GM19238 (cell line): ENCODE results near the gene MMP14.
A peak's percentile ranks its signal among the peaks of the same experiment; 100 is the strongest.
"Not testable (repeated sequence)": the region's sequence is repeated elsewhere in the genome, so short reads cannot be mapped to it uniquely, and the experiment has no call there.

Experiments
- DNase-seq: peaks from one replicate; pipeline ENCODE4 v3.0.0; 2011; ENCODE audit warnings: low spot score; ENCODE audit not compliant: insufficient read length

MMP14 gene

DNA sequence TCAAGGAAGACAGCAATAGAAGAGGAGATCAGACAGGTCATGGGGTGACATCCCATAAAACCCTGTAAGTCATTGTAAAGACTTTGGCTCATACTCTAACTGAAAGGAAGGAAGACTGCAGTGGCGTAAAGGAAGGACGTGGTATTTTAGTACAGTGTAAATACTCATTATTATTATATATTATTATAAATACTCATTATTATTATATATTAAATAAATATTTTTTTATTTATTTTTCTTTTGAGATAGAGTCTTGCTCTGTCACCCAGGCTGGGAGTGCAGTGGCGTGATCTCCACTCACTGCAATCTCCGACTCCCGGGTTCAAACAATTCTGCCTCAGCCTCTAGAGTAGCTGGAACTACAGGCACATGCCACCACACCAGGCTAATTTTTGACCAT lies 20.0 kb downstream of the MMP14 start:
- DNase-seq, result no peak

DNA sequence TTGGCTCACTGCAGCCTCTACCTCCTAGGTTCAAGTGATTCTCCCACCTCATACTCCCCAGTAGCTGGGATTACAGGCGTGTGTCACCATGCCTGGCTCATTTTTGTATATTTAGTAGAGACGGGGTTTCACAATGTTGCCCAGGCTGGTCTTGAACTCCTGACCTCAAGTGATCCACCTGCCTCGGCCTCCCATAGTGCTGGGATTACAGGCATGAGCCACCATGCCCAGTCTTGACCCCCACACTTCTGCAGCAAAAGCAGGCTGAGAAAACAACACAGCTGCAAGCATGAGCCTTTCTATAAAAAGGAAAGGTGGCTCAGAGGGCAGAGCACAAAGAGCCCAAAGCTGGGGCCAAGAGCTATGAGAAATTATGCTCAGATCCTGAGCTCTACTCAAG lies 24.0 kb downstream of the MMP14 start:
- DNase-seq, result not testable (repeated sequence)

DNA sequence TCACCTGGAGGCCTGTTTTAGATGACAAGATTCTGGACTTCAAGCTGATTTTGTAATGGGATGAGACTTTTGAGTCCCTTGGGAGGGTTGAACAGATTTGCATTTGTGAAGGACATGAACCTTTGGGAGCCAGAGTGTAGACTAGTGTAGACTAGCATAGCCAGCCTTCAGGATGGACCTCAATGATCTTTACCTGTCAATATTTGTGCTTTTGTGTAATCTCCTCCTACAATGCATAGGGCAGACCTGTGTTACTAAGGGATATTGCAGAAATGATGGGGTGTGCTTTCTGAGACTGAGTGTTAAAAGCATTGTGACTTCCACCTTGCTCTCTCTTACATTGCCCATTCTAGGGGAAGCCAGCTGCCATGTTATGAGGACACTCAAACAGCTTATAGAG lies 25.3 kb downstream of the MMP14 start:
- no peak for DNase-seq

- no peak for DNase-seq
These were observed 28.6 kb downstream of the MMP14 start for GRCh38 chr14:22864979-22865378.

DNA sequence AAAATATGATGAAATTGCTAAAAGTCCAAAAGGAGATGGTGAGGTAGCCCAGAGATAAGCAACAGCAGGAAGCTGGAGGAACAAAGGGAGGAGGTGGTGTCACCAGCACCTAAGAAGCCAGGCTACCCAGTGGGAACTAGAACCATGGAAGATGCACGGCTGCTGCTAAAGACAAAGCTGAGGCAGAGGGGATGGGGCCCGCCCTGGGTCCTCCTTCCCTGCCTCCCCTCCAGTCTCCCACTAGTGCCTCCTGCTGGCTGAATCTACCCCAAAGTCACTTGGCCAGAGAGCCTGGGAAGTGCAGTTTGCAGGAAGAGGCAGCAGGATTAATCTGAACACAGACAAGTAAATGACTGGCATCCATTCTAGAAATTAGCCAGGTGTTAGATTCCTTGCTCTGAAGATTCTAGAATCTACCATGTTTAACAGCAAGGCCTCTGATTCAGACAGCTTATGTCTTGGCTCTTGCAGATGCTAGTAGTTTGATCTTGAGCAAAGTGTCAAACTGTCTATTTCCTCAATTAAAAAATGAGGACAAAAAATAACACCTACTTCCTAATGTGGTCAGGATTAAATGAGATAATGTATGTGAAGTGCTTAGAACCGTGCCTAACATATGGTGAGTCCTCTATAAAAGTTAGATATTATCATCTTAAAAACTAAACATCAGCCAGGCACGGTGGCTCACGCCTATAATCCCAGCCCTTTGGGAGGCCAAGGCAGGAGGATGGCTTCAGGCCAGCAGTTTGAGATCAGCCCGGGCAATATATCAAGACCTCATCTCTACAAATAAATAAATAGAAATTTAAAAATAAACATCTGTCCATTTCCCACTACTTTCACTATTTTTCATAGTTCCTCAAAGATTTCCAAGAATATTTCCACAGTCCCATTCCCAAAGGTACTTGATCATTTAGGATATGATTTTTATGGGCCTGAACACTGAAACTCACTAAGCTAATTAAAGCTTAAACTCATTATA lies 29.3 kb downstream of the MMP14 start:
- no peak for DNase-seq

DNA sequence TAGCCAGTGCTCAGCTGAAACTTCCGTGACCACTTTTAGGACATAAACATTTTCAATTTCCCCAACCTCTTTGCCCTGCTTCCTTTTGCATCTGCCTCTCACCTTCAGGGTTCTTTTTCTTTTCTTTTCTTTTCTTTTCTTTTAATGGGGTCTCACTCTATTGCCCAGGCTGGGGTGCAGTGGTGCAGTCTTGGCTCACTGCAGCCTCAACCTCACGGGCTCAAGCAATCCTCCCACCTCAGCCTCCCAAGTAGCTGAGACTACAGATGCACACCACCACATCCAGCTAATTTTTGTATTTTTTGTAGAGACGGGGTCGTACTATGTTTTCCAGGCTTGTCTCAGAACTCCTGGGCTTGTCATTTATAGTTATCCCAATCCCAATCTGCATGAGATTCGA lies 30.5 kb downstream of the MMP14 start:
- DNase-seq, result no peak

DNA sequence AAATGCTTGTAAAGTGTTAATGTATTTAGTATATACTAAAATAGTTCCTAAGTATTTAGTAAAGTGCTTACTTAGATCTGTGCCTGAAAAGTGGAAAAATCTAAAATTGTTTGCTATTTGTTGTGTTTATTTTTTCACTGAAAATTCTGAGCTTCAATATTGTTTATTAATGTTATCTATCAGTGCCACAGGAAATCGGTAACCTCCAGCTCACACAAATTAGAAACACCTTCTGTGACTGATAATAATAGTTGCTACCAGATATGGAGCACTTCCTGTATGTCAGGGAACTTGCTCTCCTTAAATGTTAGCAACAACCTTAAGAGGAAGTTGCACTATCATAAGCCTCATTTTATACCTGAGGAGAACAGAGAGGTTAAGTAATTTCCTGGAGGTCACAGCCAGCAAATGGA lies 34.4 kb downstream of the MMP14 start:
- DNase-seq, result peak; percentile 54

- DNase-seq, result peak; percentile 73
These were observed 35.0 kb downstream of the MMP14 start, which contains the start of gene LRP10 for GRCh38 chr14:22871224-22872032. Gene LRP10 (plus strand): TSS chr14:22871740. CDS start chr14:22872304, 564 bp downstream.

- peak; percentile 63 for DNase-seq
These were observed 35.8 kb downstream of the MMP14 start for GRCh38 chr14:22872033-22872832.

DNA sequence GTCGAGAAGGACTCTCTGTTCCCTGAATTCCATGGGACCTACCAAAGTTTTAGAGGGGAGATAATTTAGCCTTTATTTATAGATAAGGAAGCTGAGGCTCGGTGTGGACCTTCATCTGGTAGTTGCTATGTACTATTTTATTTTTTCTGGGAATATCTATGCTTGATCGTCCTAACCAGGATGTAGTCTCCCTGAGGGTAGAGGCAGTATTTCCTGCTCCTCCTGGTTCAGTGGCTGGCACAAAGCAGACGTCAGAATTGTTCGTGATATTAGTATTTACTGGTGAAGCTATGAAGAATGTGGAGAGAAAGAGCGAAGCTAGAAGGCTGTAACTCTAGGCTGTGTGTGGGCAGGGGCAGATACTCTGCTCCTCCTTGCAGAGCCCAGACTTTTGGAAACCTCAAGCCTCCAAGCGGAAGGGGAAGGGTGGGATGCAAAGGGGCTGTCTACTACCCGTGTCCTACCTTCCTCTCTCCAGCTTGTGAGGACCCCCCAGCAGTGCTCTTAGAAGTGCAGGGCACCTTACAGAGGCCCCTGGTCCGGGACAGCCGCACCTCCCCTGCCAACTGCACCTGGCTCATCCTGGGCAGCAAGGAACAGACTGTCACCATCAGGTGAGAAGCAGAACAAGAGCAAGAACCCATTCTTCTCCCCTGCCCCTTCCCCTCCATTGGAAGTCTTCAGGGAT lies 36.6 kb downstream of the MMP14 start:
- DNase-seq, result no peak

GRCh38 chr14:22875003-22875747 lies 38.8 kb downstream of the MMP14 start:
- no peak for DNase-seq

DNA sequence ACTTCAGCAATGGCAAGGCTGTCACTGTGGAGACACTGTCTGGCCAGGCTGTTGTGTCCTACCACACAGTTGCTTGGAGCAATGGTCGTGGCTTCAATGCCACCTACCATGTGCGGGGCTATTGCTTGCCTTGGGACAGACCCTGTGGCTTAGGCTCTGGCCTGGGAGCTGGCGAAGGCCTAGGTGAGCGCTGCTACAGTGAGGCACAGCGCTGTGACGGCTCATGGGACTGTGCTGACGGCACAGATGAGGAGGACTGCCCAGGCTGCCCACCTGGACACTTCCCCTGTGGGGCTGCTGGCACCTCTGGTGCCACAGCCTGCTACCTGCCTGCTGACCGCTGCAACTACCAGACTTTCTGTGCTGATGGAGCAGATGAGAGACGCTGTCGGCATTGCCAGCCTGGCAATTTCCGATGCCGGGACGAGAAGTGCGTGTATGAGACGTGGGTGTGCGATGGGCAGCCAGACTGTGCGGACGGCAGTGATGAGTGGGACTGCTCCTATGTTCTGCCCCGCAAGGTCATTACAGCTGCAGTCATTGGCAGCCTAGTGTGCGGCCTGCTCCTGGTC lies 39.4 kb downstream of the MMP14 start:
- DNase-seq, result no peak

DNA sequence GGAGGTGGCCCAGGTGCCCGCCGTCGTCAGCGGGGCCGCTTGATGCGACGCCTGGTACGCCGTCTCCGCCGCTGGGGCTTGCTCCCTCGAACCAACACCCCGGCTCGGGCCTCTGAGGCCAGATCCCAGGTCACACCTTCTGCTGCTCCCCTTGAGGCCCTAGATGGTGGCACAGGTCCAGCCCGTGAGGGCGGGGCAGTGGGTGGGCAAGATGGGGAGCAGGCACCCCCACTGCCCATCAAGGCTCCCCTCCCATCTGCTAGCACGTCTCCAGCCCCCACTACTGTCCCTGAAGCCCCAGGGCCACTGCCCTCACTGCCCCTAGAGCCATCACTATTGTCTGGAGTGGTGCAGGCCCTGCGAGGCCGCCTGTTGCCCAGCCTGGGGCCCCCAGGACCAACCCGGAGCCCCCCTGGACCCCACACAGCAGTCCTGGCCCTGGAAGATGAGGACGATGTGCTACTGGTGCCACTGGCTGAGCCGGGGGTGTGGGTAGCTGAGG lies 40.7 kb downstream of the MMP14 start:
- no peak for DNase-seq

GRCh38 chr14:22878271-22879246 lies 42.2 kb downstream of the MMP14 start:
- DNase-seq, result no peak

- no peak for DNase-seq
These were observed 45.7 kb downstream of the MMP14 start for GRCh38 chr14:22882064-22882463.

DNA sequence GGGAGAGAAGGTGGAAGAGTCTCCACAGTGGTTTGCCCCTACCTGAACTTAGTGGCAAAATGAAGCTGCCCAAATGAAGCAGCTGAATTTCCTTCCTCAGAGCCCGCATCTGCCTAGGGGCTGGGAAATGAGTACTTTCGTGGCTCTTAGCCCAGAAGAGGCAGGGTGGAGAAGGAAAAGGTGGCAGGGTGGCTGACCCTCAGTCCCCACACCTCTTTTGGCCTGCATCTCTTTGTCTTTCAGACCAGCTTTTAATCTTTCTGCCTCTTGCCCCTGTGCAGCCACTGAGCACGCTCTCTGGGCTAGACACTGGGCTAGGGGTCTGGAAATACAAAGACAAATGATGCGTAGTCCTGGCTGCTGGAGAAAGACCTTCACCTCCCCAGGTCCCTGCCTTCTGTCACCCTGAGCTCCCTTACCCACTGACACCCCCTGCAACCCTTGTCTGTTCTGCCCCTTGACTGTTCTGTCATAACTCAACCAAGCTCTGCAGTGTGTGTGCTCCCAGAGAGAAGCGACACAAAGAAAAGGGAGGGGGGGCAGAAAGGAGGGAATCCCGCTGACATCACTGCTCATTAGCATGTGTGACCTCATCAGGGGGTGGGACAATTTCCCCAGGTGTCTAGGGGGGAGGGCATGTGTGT lies 46.3 kb downstream of the MMP14 start:
- DNase-seq, result no peak

- no peak for DNase-seq
These were observed 47.0 kb downstream of the MMP14 start, which contains the start of gene REM2 for GRCh38 chr14:22883173-22883976. Gene REM2 (plus strand): TSS chr14:22883222. CDS start chr14:22883288, 66 bp downstream.
